ENCODE results near the gene IQGAP3.

IQGAP3 gene

GRCh38 chr1:156602557-156602993 lies 30.2 kb upstream of the IQGAP3 start:
- DNase-seq (ENCODE audit: insufficient read length) (no peak), FAIRE-seq (no peak)
- TF ChIP-seq TAF1 (IDR thresholded peaks at IDR 0.05; ENCODE audit: borderline replicate concordance, low read depth, low read length) (no peak), POLR2AphosphoS5 (IDR thresholded peaks at IDR 0.05; ENCODE audit: low read depth, low read length) (no peak)

GRCh38 chr1:156601892-156602291 lies 29.5 kb upstream of the IQGAP3 start:
- TF ChIP-seq POLR2A (IDR thresholded peaks at IDR 0.05; ENCODE audit: low read depth, low read length) (no peak), TAF1 (IDR thresholded peaks at IDR 0.05; ENCODE audit: borderline replicate concordance, low read depth, low read length) (no peak), POLR2AphosphoS5 (IDR thresholded peaks at IDR 0.05; ENCODE audit: low read depth, low read length) (no peak)
- FAIRE-seq (no peak), DNase-seq (ENCODE audit: insufficient read length) (no peak)

- TF ChIP-seq TAF1 (IDR thresholded peaks at IDR 0.05; ENCODE audit: borderline replicate concordance, low read depth, low read length) = peak; percentile 91
- TF ChIP-seq POLR2A (IDR thresholded peaks at IDR 0.05; ENCODE audit: low read depth, low read length) = peak; percentile 95
- peak; percentile 88 for TF ChIP-seq POLR2AphosphoS5 (IDR thresholded peaks at IDR 0.05; ENCODE audit: low read depth, low read length)
- FAIRE-seq (peak; percentile 85), DNase-seq (ENCODE audit: insufficient read length) (no peak)
Measured at GRCh38 chr1:156601122-156601830, 28.9 kb upstream of the IQGAP3 start, which contains the start of gene GPATCH4. Gene GPATCH4 (minus strand): TSS chr1:156601479.

- FAIRE-seq = no peak
- no peak for DNase-seq (ENCODE audit: insufficient read length)
- TF ChIP-seq POLR2AphosphoS5 (IDR thresholded peaks at IDR 0.05; ENCODE audit: low read depth, low read length) (no peak), TAF1 (IDR thresholded peaks at IDR 0.05; ENCODE audit: borderline replicate concordance, low read depth, low read length) (no peak), POLR2A (IDR thresholded peaks at IDR 0.05; ENCODE audit: low read depth, low read length) (no peak)
Measured at GRCh38 chr1:156600733-156601121, 28.4 kb upstream of the IQGAP3 start.

GRCh38 chr1:156599811-156600210 lies 27.4 kb upstream of the IQGAP3 start:
- FAIRE-seq (no peak), DNase-seq (ENCODE audit: insufficient read length) (no peak)
- 0 out of 2 replicates have a peak, but pooled peaks have one; percentile 16 for TF ChIP-seq POLR2A (IDR thresholded peaks at IDR 0.05; ENCODE audit: low read depth, low read length)
- no peak for TF ChIP-seq TAF1 (IDR thresholded peaks at IDR 0.05; ENCODE audit: borderline replicate concordance, low read depth, low read length)

- TF ChIP-seq TAF1 (IDR thresholded peaks at IDR 0.05; ENCODE audit: borderline replicate concordance, low read depth, low read length) (no peak), POLR2AphosphoS5 (IDR thresholded peaks at IDR 0.05; ENCODE audit: low read depth, low read length) (no peak), POLR2A (IDR thresholded peaks at IDR 0.05; ENCODE audit: low read depth, low read length) (no peak)
- DNase-seq (ENCODE audit: insufficient read length) (no peak), FAIRE-seq (no peak)
Measured at GRCh38 chr1:156598731-156599432, 26.5 kb upstream of the IQGAP3 start.

DNA sequence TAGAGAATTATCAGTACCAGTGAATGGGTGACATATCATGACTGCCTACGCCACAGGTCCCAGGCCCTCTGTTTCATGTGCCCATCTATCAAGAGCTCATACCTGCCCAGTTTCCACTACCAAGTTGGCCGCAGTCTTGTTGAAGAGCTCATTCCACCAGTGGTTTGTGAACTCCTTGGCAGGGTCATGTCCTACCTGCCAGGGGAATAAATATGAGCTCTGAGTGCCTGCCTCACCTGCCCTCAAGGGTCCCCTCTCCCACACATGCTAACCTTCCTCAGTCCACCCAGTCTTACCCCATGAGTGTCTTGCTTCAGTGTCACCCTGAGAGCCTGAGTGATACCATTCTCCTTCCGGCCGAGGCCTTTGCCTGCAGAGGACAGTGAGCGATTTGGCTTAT lies 25.8 kb upstream of the IQGAP3 start:
- DNase-seq (ENCODE audit: insufficient read length) (no peak), FAIRE-seq (no peak)
- TF ChIP-seq TAF1 (IDR thresholded peaks at IDR 0.05; ENCODE audit: borderline replicate concordance, low read depth, low read length) (no peak), POLR2AphosphoS5 (IDR thresholded peaks at IDR 0.05; ENCODE audit: low read depth, low read length) (no peak), POLR2A (IDR thresholded peaks at IDR 0.05; ENCODE audit: low read depth, low read length) (no peak)

DNA sequence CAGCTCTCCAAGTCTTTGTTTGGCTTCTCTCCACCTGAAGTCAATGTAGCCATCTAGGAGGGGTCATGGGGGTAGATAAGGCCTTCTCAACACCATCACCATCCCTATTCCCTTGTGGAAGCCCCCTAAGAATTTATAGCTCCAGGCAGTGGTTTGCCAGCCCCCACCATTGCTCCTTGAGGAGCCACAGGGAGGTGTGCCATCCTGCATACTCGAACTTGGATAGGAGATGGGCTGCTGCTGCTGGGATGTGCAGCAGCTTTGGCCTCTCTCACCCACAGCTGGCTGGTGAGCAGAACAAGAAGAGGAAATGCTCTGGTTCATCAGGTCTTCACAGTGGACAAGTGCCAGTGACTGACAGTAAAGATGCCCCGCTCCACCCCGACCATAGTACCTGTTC lies 24.1 kb upstream of the IQGAP3 start:
- TF ChIP-seq POLR2AphosphoS5 (IDR thresholded peaks at IDR 0.05; ENCODE audit: low read depth, low read length) (no peak), TAF1 (IDR thresholded peaks at IDR 0.05; ENCODE audit: borderline replicate concordance, low read depth, low read length) (no peak), POLR2A (IDR thresholded peaks at IDR 0.05; ENCODE audit: low read depth, low read length) (no peak)
- no peak for DNase-seq (ENCODE audit: insufficient read length)
- FAIRE-seq = no peak

GRCh38 chr1:156595016-156595415 lies 22.7 kb upstream of the IQGAP3 start:
- FAIRE-seq = no peak
- TF ChIP-seq POLR2A (IDR thresholded peaks at IDR 0.05; ENCODE audit: low read depth, low read length) (no peak), POLR2AphosphoS5 (IDR thresholded peaks at IDR 0.05; ENCODE audit: low read depth, low read length) (no peak; the same call in 1 of the 2 replicates), TAF1 (IDR thresholded peaks at IDR 0.05; ENCODE audit: borderline replicate concordance, low read depth, low read length) (no peak)

DNA sequence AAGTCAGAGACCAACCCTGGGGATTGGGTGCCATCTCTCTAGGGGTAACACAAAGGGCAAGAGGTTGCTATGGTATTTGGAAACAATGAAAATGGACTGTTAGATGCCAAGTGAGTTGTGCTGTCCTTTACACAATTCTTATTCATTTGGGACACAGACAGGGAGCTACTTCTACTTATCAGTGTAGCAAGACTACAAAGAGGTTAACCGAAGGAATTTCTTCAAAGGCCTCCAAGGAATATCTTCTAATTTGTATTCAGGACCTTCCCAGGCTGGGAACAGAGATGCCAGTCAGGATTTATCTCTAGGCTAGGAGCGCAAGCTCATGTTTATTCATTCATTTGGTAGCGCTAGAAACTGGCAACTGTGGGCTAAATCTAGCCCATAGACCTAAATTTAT lies 21.8 kb upstream of the IQGAP3 start:
- no peak for DNase-seq (ENCODE audit: insufficient read length)
- no peak for FAIRE-seq
- TF ChIP-seq POLR2A (IDR thresholded peaks at IDR 0.05; ENCODE audit: low read depth, low read length) = no peak
- no peak; the same call in 1 of the 2 replicates for TF ChIP-seq POLR2AphosphoS5 (IDR thresholded peaks at IDR 0.05; ENCODE audit: low read depth, low read length)
- no peak for TF ChIP-seq TAF1 (IDR thresholded peaks at IDR 0.05; ENCODE audit: borderline replicate concordance, low read depth, low read length)

More at GRCh38 chr1:156595016-156595415, 22.7 kb upstream of the IQGAP3 start:
- DNase-seq (ENCODE audit: insufficient read length) = no peak

DNA sequence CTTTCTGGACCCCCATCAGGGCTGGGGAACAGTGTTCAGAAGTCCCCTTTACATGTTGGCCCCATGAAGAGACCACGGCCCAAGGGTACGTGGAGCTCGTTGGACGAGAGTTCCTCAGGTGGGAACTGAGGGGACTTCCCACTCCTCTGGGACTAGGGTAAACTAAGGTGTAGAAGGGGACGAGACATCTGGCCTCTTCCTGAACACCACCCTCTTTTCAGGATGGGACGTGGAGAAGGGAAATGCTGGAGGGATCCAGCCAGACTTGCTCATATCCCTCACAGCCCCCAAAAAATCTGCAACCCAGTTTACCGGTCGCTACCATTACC lies 21.3 kb upstream of the IQGAP3 start:
- TF ChIP-seq POLR2A (IDR thresholded peaks at IDR 0.05; ENCODE audit: low read depth, low read length) = no peak
- TF ChIP-seq TAF1 (IDR thresholded peaks at IDR 0.05; ENCODE audit: borderline replicate concordance, low read depth, low read length) = no peak
- no peak for TF ChIP-seq POLR2AphosphoS5 (IDR thresholded peaks at IDR 0.05; ENCODE audit: low read depth, low read length)
- DNase-seq (ENCODE audit: insufficient read length) (no peak), FAIRE-seq (no peak)

All from GM12892 (cell line).